ENCODE results near the gene SMIM14. TPM values are rescaled to one million over a fixed set of nuclear protein-coding genes. Genes with fewer than 3 reads are reported as not detected.

The SMIM14 gene
- total RNA-seq, 1 experiment from 2014 or later = 32.3 TPM

GRCh38 chr4:39565878-39566600 is 72.6 kb downstream of the SMIM14 start:
- TF ChIP-seq SMAD3 (CRISPR knock-in tag; IDR thresholded peaks at IDR 0.05; ENCODE audit: borderline replicate concordance) (no peak), ZNF281 (CRISPR knock-in tag; IDR thresholded peaks at IDR 0.05) (no peak), TP53 (CRISPR knock-in tag; IDR thresholded peaks at IDR 0.05) (no peak), CTCF (IDR thresholded peaks at IDR 0.05) (no peak), ERG (CRISPR knock-in tag; IDR thresholded peaks at IDR 0.05) (no peak), PRDM15 (CRISPR knock-in tag; IDR thresholded peaks at IDR 0.05) (no peak), GRHL2 (CRISPR knock-in tag; IDR thresholded peaks at IDR 0.05; ENCODE audit: insufficient replicate concordance, severe bottlenecking) (no peak), ZBTB43 (CRISPR knock-in tag; IDR thresholded peaks at IDR 0.05) (no peak), MAX (CRISPR knock-in tag; IDR thresholded peaks at IDR 0.05) (no peak), ATF6 (CRISPR knock-in tag; IDR thresholded peaks at IDR 0.05) (no peak), ZNF671 (CRISPR knock-in tag; IDR thresholded peaks at IDR 0.05) (no peak), SMAD4 (CRISPR knock-in tag; IDR thresholded peaks at IDR 0.05) (no peak), RELA (CRISPR knock-in tag; IDR thresholded peaks at IDR 0.05; ENCODE audit: borderline replicate concordance) (no peak), NFYB (CRISPR knock-in tag; conservative IDR thresholded peaks at IDR 0.05; ENCODE audit: low read depth) (no peak), HMGXB4 (CRISPR knock-in tag; IDR thresholded peaks at IDR 0.05) (no peak)
- H3K27me3 Mint-ChIP-seq (ENCODE audit: low read depth) = no peaks in the 10 kb centered on the region
- no peak overlapping the region for H3K4me3 Mint-ChIP-seq
- H3K9me3 Mint-ChIP-seq = peaks cover 14% of the 10 kb centered on the region
- no peak overlapping the region for H3K27ac Mint-ChIP-seq
- CTCF ChIA-PET = no interaction called here
- no peak for ATAC-seq
- POLR2A ChIA-PET = no interaction called here
- peaks cover 27% of the 10 kb centered on the region for H3K36me3 Mint-ChIP-seq
- peaks cover 7% of the 10 kb centered on the region for H3K4me1 Mint-ChIP-seq
- DNase-seq (ENCODE audit: low spot score) = no peak

All from WTC11 (cell line).